Testis (tissue), 3 donors: Measurements from ENCODE around the gene MLKL. TPM values are rescaled to one million over a fixed set of nuclear protein-coding genes. Genes with fewer than 3 reads are reported as not detected.

Source experiments
- DNase-seq: peaks from one replicate; pipeline ENCODE4 v3.0.0-alpha.2; 2019
- H3K27ac ChIP-seq, 2 donors: fragments of 200-600 bp; sonication (generic); one replicate each; pipeline ENCODE4 v1.5.1; 2019
- H3K27me3 ChIP-seq: fragments of 200-600 bp; sonication (generic); one replicate; pipeline ENCODE4 v1.5.1; 2019
- H3K36me3 ChIP-seq: fragments of 200-600 bp; sonication (generic); one replicate; pipeline ENCODE4 v1.5.1; 2017; ENCODE audit warnings: low read depth; ENCODE audit errors: missing control alignments
- H3K4me1 ChIP-seq: fragments of 200-600 bp; sonication (generic); one replicate; pipeline ENCODE4 v1.5.1; 2019
- H3K4me3 ChIP-seq, 2 donors: fragments of 200-600 bp; sonication (generic); one replicate each; pipeline ENCODE4 v1.5.1; 2017 to 2019
- H3K9me3 ChIP-seq: fragments of 200-600 bp; sonication (generic); one replicate; pipeline ENCODE4 v1.5.1; 2017
- CTCF ChIP-seq, 3 experiments: fragments of 450-650 bp in 2 of 3; fragments of 200-600 bp in 1 of 3; sonication (generic) in 1 of 3; IDR thresholded peaks; one replicate each; pipeline ENCODE4 v1.5.1; 2016 to 2019; ENCODE audit warnings: antibody characterized with exemption in 3 of 3, mild to moderate bottlenecking in 2 of 3, moderate library complexity in 1 of 3
- POLR2A ChIP-seq: fragments of 450-650 bp; IDR thresholded peaks from one replicate; pipeline ENCODE4 v1.6.1; 2017; ENCODE audit warnings: antibody characterized with exemption, mild to moderate bottlenecking, moderate library complexity
- WGBS, 2 donors: methylation state at CpG; one replicate each; pipeline ENCODE4 v1.1.5; 2018; 5-methylcytosine and 5-hydroxymethylcytosine counted together
- intact Hi-C: fragments of 100-400 bp; cut with DNase I; formaldehyde crosslinking; loops from one replicate; pipeline ENCODE4 v1.15.1; 2023; ENCODE audit warnings: low total_unique reads
- polyA plus RNA-seq: library from polyadenylated mRNA; stranded (reverse); fragments of 350-450 nt; fragmentation: Illumina TruSeq; extraction: RNeasy Lipid Tissue Mini Kit (QIAGEN cat#74804); gene quantifications from one replicate; pipeline ENCODE4 v1.2.3, GENCODE V29; 2014; ENCODE audit warnings: low read depth, low replicate concordance; ENCODE audit not compliant: insufficient read depth
- total RNA-seq, 2 donors: library from RNA; depleted of rRNA; stranded (reverse); fragments of >200 nt; gene quantifications; one replicate each; pipeline ENCODE4 v1.2.3, GENCODE V29; 2016

MLKL gene
- total and polyA plus RNA-seq, 3 donors from 2014 or later: 3.5 to 4.8 (median 4.5) TPM

- H3K27ac ChIP-seq: no peak overlapping the region
- WGBS, 2 donors: 88 to 89% methylated on average over 24 to 27 of the region's 27 CpGs
- intact Hi-C loops: no loop called here
Observed at GRCh38 chr16:74718741-74719610, 18.3 kb upstream of the MLKL start.

GRCh38 chr16:74718140-74718539 is 17.5 kb upstream of the MLKL start:
- H3K4me1 ChIP-seq: no peaks in the 10 kb centered on the region
- WGBS, 2 donors: 90 to 92% methylated on average over 13 of the region's 13 CpGs
- no peaks in the 10 kb centered on the region for H3K27me3 ChIP-seq
- no peak for DNase-seq
- no peaks in the 10 kb centered on the region for H3K36me3 ChIP-seq
- TF ChIP-seq CTCF (IDR thresholded peaks at IDR 0.05) (no peak), POLR2A (no peak)
- no peak overlapping the region for H3K4me3 ChIP-seq
- intact Hi-C loops: no loop called here
- no peak overlapping the region for H3K27ac ChIP-seq
- H3K9me3 ChIP-seq: no peaks in the 10 kb centered on the region

More at GRCh38 chr16:74718741-74719610, 18.3 kb upstream of the MLKL start:
- no peak for DNase-seq
- Histone ChIP-seq H3K9me3 (no peaks in the 10 kb centered on the region), H3K4me1 (no peaks in the 10 kb centered on the region), H3K36me3 (no peaks in the 10 kb centered on the region), H3K27me3 (no peaks in the 10 kb centered on the region), H3K4me3 (no peak overlapping the region)
- TF ChIP-seq POLR2A: no peak
- TF ChIP-seq CTCF (IDR thresholded peaks at IDR 0.05): no peak

- H3K9me3 ChIP-seq: no peaks in the 10 kb centered on the region
- intact Hi-C loops: no loop called here
- no peak overlapping the region for H3K4me3 ChIP-seq
- no peak for DNase-seq
- H3K4me1 ChIP-seq: no peaks in the 10 kb centered on the region
- H3K27me3 ChIP-seq: no peaks in the 10 kb centered on the region
- WGBS, 2 donors: 81 to 83% methylated on average over 5 to 7 of the region's 7 CpGs
- H3K27ac ChIP-seq: no peak overlapping the region
- TF ChIP-seq POLR2A (no peak), CTCF (IDR thresholded peaks at IDR 0.05) (no peak)
- H3K36me3 ChIP-seq: no peaks in the 10 kb centered on the region
Observed at GRCh38 chr16:74717367-74717766, 16.7 kb upstream of the MLKL start.

- no peak for DNase-seq
- no peaks in the 10 kb centered on the region for H3K27me3 ChIP-seq
- H3K27ac ChIP-seq: no peak overlapping the region
- no peak overlapping the region for H3K4me3 ChIP-seq
- WGBS, 2 donors: 75 to 89% methylated on average over 10 to 15 of the region's 15 CpGs
- no peaks in the 10 kb centered on the region for H3K4me1 ChIP-seq
- H3K9me3 ChIP-seq: no peaks in the 10 kb centered on the region
- TF ChIP-seq POLR2A (no peak), CTCF (IDR thresholded peaks at IDR 0.05) (no peak)
- no peaks in the 10 kb centered on the region for H3K36me3 ChIP-seq
- intact Hi-C loops: no loop called here
Observed at GRCh38 chr16:74716355-74716754, 15.7 kb upstream of the MLKL start.
